NCI-H146 (cell line): ENCODE data around the gene RNF130.

ENCODE experiments used
- DNase-seq: peaks from one replicate; lab custom pipeline; 2025; lab: John Stamatoyannopoulos, UW

The RNF130 gene

GRCh38 chr5:180071531-180072255 is at the start of gene RNF130:
Gene RNF130, minus strand, starts transcription at chr5:180071759. Its CDS starts 57 bp downstream, at chr5:180071702.
- DNase-seq = peak; percentile 6

- DNase-seq = no peak
Observed at GRCh38 chr5:180120237-180121101, 48.9 kb upstream of the RNF130 start.

GRCh38 chr5:180119903-180120236 is 48.3 kb upstream of the RNF130 start:
- DNase-seq = no peak

- DNase-seq = no peak
Observed at GRCh38 chr5:180119031-180119902, 47.7 kb upstream of the RNF130 start.

GRCh38 chr5:180118391-180118791 is 46.8 kb upstream of the RNF130 start:
- no peak for DNase-seq

GRCh38 chr5:180117000-180117725 is 45.6 kb upstream of the RNF130 start:
- DNase-seq = peak; percentile 13

GRCh38 chr5:180116077-180116999 is 44.8 kb upstream of the RNF130 start:
- DNase-seq = no peak

GRCh38 chr5:180115326-180116076 is 43.9 kb upstream of the RNF130 start:
- no peak for DNase-seq

GRCh38 chr5:180114304-180115003 is 42.9 kb upstream of the RNF130 start:
- DNase-seq = no peak

- no peak for DNase-seq
Observed at GRCh38 chr5:180113660-180114303, 42.2 kb upstream of the RNF130 start.

- no peak for DNase-seq
Observed at GRCh38 chr5:180112181-180112861, 40.8 kb upstream of the RNF130 start.

- DNase-seq = no peak
Observed at GRCh38 chr5:180111273-180112002, 39.9 kb upstream of the RNF130 start.

- no peak for DNase-seq
Observed at GRCh38 chr5:180109920-180110319, 38.4 kb upstream of the RNF130 start.

GRCh38 chr5:180107005-180107404 is 35.4 kb upstream of the RNF130 start:
- DNase-seq = no peak

GRCh38 chr5:180105827-180106312 is 34.3 kb upstream of the RNF130 start:
- no peak for DNase-seq

GRCh38 chr5:180104168-180104530 is 32.6 kb upstream of the RNF130 start:
- DNase-seq = no peak

- DNase-seq = no peak
Observed at GRCh38 chr5:180103487-180104167, 32.1 kb upstream of the RNF130 start.
